Measurements from ENCODE around the gene ELOVL1. TPM values are rescaled to one million over a fixed set of nuclear protein-coding genes. Genes with fewer than 3 reads are reported as not detected.
A peak's percentile ranks its signal among the peaks of the same experiment; 100 is the strongest.

Gene ELOVL1
- polyA plus RNA-seq, 1 experiment = 167 TPM

- no peak for DNase-seq (ENCODE audit: low read depth, low spot score)
- Histone ChIP-seq H3K9me3 (ENCODE audit: control insufficient read depth, insufficient read depth, low read length) (peaks cover 4% of the 10 kb centered on the region; the same call in 1 of the 2 replicates), H3K27me3 (ENCODE audit: control insufficient read depth, insufficient read depth, low read length) (no peaks in the 10 kb centered on the region), H3K4me3 (ENCODE audit: low read depth, low read length) (peak overlapping the region; percentile 73), H3K27ac (ENCODE audit: low read depth, low read length) (no peak overlapping the region)
- CTCF ChIA-PET = interaction anchor here (2.3 kb wide), 1 partner anchor 132 kb away, joined by 15 read pairs; no protein-coding TSS in a partner anchor
- POLR2A ChIA-PET = no interaction called here
- TF ChIP-seq CTCF (IDR thresholded peaks at IDR 0.05; ENCODE audit: low read depth, low read length) = no peak
These were observed 8.1 kb downstream of the ELOVL1 start for GRCh38 chr1:43359696-43360095.

- peaks cover 4% of the 10 kb centered on the region; the same call in 1 of the 2 replicates for H3K9me3 ChIP-seq (ENCODE audit: control insufficient read depth, insufficient read depth, low read length)
- TF ChIP-seq CTCF (IDR thresholded peaks at IDR 0.05; ENCODE audit: low read depth, low read length) = no peak
- peak within 1 kb of the TSS; percentile 73 for H3K4me3 ChIP-seq (ENCODE audit: low read depth, low read length)
- ChIA-PET CTCF (interaction anchor here (0.6 to 2.3 kb wide), 5 partner anchors 16 to 443 kb away, joined by 3 to 15 read pairs (median 3); no protein-coding TSS in a partner anchor), POLR2A (interaction anchor here (0.5 to 2.5 kb wide), 10 partner anchors 9 to 132 kb away, joined by 3 to 25 read pairs (median 5); partner anchors contain the start of genes C1orf210, ELOVL1, MED8 and SZT2)
- peak; percentile 82 for DNase-seq (ENCODE audit: low read depth, low spot score)
- no peaks in the 10 kb centered on the region for H3K27me3 ChIP-seq (ENCODE audit: control insufficient read depth, insufficient read depth, low read length)
- peak within 1 kb of the TSS; percentile 83 for H3K27ac ChIP-seq (ENCODE audit: low read depth, low read length)
These were observed 8.8 kb downstream of the ELOVL1 start, which contains the start of gene CDC20 for GRCh38 chr1:43358746-43359693. TSS of gene CDC20 (plus strand) at chr1:43358981. CDS start at chr1:43359216, 235 bp downstream.

GRCh38 chr1:43358121-43358745 is 9.6 kb downstream of the ELOVL1 start:
- POLR2A ChIA-PET = interaction anchor here (0.5 to 2.5 kb wide), 10 partner anchors 9 to 131 kb away, joined by 3 to 25 read pairs (median 5); partner anchors contain the start of genes C1orf210, ELOVL1, MED8 and SZT2
- TF ChIP-seq CTCF (IDR thresholded peaks at IDR 0.05; ENCODE audit: low read depth, low read length) = peak; percentile 56
- DNase-seq (ENCODE audit: low read depth, low spot score) = no peak
- H3K27me3 ChIP-seq (ENCODE audit: control insufficient read depth, insufficient read depth, low read length) = no peaks in the 10 kb centered on the region
- peak overlapping the region; percentile 83 for H3K27ac ChIP-seq (ENCODE audit: low read depth, low read length)
- peaks cover 4% of the 10 kb centered on the region; the same call in 1 of the 2 replicates for H3K9me3 ChIP-seq (ENCODE audit: control insufficient read depth, insufficient read depth, low read length)
- peak overlapping the region; percentile 72 for H3K4me3 ChIP-seq (ENCODE audit: low read depth, low read length)
- CTCF ChIA-PET = interaction anchor here (0.6 to 2.3 kb wide), 6 partner anchors 16 to 442 kb away, joined by 3 to 15 read pairs (median 3); no protein-coding TSS in a partner anchor

GRCh38 chr1:43357251-43357650 is 10.6 kb downstream of the ELOVL1 start:
- Histone ChIP-seq H3K9me3 (ENCODE audit: control insufficient read depth, insufficient read depth, low read length) (no peaks in the 10 kb centered on the region; the same call in 1 of the 2 replicates), H3K27ac (ENCODE audit: low read depth, low read length) (no peak overlapping the region), H3K27me3 (ENCODE audit: control insufficient read depth, insufficient read depth, low read length) (no peaks in the 10 kb centered on the region), H3K4me3 (ENCODE audit: low read depth, low read length) (no peak overlapping the region)
- POLR2A ChIA-PET = interaction anchor here (0.6 to 2.5 kb wide), 4 partner anchors 10 to 712 kb away, joined by 3 to 25 read pairs (median 4); partner anchors contain the start of genes C1orf210 and ELOVL1
- no peak for DNase-seq (ENCODE audit: low read depth, low spot score)
- no peak for TF ChIP-seq CTCF (IDR thresholded peaks at IDR 0.05; ENCODE audit: low read depth, low read length)
- CTCF ChIA-PET = interaction anchor here (0.7 to 1.1 kb wide), 4 partner anchors 11 to 130 kb away, joined by 3 to 4 read pairs (median 3); partner anchors contain the start of gene ELOVL1

Data from AG04450 (cell line).